Fibroblast of upper back skin (primary cell): ENCODE measurements around the gene PARP9.

Experiments used
- DNase-seq: peaks from one replicate; pipeline ENCODE4 v3.0.0-alpha.2; 2013

The PARP9 gene

DNA sequence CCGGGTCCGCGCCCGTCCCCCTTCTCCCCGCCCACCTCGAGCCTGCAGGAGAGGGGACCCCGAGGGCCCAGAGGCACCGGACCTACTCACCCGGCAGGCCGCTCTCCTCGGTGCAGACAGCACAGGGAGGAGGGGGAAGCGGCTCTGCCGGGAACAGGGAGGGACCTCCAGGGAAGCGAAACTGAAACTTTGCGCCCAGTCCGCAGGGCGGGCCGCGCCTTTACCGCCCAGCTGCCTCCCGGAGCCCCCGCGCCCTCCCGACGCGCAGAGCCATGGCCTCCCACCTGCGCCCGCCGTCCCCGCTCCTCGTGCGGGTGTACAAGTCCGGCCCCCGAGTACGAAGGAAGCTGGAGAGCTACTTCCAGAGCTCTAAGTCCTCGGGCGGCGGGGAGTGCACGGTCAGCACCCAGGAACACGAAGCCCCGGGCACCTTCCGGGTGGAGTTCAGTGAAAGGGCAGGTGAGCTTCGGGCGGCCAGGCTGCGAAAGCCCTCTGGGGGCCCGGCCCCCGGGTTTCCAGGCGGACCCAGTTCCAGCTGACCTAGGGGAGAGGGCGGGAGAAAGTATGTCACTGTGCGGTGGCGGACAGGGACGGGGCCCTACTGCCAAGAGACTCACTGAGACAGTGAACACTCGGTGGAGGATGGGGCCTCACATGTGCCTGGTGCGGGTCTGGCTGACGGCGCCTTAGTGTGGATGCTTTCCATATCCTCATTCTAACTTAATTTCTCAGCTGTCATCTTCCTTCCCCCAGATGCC is at the start of gene PARP9, which contains the start of gene DTX3L:
TSS of gene PARP9 (minus strand) at position 146 of the 758 bp plus-strand sequence. CDS start 4,680 bp downstream, outside the sequence.
TSS of gene DTX3L (plus strand) at position 184 of the 758 bp plus-strand sequence. CDS start at position 273, 89 bp downstream.
- peak; percentile 77 for DNase-seq

DNA sequence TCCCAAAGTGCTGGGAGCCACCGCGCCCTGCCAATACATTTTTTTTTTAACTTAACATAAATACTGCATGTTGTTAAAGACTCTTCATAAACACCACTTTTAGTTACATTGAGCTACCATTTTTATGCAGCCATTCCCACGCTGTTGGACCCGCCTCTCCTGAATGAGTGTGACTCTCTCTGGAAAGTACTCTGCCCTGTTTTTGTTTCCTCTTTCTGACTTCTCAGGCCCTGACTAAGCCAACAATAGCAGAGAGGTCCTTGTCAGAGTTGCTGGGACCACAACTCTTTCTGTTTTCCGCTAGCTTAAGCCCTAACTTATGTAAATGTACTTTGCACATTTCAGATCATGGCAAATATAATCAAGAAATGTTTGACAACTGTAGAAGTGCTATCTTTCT is 48.6 kb upstream of the PARP9 start:
- no peak for DNase-seq

DNA sequence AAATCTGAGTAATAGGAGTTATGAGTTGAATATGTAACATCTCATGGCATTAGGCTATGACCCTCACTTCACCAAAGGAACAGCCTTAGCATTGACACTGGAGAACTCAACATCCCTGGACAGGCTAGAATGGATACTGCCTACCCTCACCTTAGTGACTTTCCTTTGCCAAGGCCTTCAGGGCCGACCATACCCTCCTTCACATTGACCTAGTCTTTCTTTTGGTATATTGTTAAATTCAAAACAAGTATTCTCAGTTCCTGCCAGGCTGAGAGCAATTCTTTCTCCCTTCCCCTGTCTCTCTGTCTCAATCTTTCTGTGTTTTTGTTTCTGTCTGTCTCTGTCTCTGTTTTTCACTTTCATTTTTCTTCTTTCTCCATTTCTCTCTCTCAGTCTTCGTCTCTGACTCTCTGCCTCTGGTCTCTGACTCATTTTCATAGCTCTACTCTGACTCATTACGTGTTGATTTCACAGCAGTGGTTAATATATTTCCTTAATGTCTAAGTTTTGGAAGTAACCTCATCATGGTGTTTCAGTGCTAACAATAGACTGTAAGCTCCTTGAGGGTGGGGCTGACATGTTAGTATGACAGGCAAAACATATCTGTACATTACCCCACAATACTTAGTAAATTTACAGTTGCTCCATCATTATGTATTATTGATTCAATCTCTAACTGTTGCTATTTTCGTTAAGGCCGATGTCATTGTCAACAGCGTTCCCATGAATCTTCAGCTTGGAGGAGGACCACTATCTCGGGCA is 45.9 kb upstream of the PARP9 start:
- DNase-seq = peak; percentile 78

DNA sequence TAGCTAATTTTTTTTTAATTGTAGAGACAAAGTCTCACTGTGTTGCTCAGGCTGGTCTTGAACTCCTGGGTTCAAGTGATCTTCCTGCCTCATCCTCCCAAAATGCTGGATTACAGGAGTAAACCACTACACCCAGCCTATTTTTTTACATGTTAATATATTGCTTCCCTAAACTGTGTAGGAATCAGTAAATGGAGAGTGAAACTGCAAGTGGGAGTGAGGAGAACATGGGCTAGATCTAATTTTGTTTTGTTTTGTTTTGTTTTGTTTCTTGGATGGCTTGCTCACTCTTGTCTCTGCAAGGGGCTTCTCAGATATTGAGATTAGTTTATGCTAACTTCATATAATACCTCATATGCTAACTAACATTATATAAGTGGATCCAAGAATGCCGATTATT is 44.8 kb upstream of the PARP9 start:
- no peak for DNase-seq

DNA sequence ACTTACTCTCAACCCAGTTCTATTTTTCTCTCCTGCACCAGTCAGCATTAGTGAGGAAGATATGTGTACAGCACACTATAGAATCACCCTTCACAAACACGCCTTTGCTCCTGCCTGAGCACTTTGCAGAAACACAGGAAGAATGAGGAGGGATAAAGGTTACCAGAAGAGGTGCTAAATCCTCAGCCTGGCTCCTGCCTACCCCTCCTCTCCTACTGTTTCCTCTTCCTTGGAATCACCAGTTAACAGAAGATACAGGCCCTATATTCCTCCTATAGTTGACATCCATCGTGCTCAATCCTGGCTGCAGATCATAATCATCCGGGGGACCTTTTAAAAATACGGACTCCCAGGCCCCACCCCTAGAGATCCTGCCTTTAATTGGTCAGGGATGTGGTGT is 42.2 kb upstream of the PARP9 start:
- DNase-seq = no peak

DNA sequence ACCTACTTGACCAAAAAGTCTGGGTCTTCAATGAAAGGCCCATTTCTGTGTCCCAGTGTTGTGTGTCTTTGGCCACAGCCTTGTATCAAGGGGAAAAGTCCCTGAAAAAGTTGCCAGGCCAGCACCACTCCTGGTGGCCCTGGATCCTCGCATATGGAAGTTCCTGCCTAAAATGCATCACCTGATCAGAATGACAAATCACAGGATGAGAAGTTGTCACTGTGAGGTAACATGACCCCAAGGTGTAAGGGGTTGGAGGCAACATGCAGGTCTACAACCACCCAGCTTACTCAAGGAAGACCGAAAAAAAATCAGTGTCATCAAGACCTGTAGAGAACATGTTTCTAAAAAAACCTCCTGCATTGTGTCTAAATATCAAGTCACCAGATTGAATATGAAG is 39.0 kb upstream of the PARP9 start:
- DNase-seq = no peak

DNA sequence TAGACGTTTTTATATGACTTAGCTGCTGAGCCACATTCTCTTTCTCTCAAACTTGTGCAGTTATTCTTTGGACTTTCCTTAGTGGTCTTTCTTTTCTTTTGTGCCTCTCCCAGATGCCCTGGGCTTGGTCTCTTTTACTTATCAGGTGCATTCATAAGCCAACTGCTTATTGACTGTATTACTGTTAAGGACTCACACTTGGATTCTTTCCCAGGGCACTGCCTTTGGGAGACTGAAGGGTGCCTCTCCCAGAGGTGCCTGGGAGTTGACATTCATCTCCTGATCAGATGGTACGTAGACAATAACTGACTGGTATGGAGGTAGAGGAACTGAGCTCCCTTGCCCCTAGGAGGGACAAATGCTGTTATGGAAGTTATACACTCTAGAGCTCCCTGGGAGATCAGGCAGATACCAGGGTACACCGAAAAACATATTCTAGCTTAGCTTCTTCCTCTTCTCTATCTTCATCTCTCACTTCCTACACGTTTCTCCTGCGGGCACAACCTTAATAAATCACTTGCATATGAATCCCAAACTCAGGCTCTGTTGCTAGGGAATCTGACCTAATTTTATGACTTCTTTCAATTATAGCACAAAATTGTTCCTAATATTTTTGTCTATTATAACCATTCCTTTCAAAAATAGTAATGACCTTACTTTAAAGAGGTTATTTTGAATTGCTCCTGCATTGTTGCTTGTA is 38.1 kb upstream of the PARP9 start:
- no peak for DNase-seq

DNA sequence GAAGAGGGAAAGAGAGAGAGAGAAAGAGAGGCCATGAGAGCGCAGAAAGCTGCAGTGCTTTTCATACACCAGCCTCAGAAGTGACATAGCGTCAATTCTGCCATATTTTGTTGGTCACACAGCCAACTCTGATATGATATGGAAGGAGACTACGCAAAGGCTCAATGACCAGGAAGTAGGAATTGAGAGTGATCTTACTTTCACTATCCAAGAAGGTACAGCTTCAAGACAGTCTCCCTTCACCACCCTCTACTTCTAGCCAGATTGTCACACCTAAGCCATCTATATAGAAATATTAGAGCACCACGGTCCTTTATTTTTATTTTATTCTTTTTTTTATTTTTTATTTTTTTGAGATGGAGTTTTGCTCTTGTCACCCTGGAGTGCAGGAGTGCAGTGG is 34.5 kb upstream of the PARP9 start:
- no peak for DNase-seq

DNA sequence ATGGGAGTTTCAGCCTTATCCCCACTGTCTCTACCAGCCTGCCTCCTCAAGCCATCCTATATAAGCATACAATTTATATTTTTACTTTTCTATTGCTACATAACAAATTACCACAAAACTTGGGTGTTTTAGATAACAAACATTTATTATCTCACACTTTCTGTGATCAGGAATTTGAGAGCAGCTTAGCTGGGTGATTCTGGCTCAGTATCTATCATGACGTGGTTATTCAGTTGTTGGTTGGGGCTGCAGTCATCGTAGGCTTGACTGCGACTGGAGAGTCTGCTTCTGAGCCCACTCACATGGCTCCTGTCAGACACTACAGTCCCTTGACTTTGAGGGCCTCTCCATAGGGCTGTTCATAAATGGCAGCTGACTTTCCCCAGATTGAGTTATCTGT is 34.1 kb upstream of the PARP9 start:
- DNase-seq = no peak

DNA sequence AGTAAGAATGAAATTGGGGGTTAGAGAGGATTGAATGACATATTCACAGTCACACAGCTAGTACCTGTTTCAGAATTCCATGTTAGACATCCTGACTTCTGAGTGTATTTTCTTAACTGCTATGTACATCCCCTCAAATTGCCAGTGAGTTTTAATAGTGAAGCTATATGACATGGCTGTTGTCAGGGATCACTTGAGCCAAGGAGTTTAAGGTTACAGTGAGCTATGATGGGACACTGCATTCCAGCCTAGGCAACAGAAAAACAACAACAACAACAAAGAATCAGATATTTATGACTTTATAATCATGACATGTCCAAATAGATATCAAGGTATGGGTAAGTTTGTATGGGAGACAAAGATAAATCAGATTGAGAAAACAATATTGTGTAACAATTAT is 29.9 kb upstream of the PARP9 start:
- DNase-seq = no peak

DNA sequence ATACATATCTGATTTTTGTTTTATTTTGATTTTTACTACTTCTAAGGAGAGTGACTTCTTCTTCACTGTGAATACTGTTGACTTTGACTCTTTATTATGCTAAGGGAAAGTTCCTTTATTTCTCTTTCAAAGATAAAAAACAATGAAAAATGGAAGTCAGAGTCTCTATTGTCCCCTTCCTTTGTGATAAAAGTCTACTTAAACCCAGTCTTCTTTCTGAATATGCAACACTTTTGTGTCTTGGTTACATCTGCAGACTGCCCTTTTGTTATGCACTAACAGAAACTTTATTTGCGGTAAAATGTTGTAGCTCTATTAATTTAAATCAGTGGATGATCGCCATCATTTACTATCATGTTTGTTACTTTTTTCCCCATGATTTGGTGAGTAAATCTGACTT is 26.5 kb upstream of the PARP9 start:
- DNase-seq = no peak

DNA sequence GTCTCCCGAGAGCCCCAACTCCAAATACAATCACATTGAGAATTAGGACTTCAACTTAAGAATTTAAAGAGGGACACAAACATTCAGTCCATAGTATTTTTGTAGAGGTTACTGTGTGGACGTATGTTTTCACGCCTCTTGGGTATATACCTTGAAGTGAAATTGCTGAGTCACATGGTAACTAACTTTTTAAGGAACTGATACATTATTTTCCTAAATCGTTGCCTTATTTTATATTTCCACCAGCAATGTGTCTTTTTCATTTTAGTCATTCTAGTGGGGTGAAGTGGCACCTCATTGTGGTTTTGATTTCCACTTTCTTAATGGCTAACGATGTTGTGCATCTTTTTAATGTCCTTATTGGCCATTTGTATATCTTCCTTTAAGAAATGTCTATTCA is 25.2 kb upstream of the PARP9 start:
- no peak for DNase-seq

DNA sequence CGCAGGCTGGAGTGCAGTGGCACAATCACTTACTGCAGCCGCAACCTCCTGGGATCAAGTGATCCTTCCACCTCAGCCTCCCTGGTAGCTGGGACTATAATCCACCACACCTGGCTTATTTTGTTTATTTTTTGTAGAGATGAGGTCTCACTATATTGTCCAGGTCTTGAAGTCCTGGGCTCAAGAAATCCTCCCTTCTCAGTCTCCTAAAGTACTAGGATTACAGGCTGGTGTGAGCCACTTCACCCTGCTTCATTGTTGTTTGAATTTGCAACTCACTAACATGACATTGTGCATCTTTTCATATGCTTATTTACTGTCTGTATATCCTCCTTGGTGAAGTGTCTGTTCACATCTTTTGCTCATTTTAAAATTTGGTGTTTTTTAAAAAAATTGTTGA is 23.5 kb upstream of the PARP9 start:
- no peak for DNase-seq

DNA sequence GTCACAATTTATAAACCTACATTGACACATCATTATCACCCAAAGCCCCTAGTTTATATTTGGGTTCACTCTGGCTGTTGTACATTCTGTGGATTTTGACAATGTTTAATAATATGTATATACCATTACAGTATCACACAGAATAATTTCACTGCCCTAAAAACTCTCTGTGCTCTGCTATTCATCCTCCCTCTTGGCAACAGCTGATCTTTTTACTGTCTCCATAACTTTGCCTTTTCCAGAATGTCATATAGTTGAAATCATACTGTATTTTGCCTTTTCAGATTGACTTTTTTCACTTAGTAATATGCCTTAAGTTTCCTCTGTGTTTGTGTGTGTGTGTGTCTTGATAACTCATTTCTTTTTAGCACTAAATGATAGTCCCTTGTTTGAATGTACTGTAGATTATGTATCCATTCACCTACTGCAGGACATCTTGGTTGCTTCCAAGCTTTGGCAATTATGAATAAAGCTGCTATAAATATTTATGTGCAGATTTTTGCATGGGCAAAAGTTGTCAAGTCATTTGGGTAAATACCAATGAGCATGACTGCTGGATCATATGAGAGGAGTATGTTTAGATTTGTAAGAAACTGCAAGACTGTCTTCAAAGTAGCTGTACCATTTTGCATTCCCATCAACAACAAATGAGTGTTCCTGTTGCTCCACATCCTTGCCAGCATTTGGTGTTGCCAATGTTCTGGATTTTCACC is 22.8 kb upstream of the PARP9 start:
- no peak for DNase-seq

DNA sequence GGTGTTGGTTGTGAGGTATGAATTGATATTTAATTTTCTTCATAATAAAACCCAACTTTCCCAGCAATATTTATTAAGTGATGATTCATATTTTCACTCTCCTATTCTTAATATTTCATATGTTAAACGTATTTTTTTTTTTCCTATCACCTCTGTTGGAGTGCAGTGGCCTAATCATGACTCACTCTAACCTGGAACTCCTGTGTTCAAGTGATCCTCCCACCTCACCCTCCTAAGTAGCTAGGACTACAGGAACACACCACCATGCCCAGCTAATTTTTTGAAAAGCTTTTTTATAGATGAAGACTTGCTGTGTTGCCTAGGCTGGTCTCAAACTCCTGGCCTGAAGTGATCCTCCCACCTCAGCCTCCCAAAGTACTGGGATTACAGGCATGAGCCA is 22.0 kb upstream of the PARP9 start:
- DNase-seq = no peak

DNA sequence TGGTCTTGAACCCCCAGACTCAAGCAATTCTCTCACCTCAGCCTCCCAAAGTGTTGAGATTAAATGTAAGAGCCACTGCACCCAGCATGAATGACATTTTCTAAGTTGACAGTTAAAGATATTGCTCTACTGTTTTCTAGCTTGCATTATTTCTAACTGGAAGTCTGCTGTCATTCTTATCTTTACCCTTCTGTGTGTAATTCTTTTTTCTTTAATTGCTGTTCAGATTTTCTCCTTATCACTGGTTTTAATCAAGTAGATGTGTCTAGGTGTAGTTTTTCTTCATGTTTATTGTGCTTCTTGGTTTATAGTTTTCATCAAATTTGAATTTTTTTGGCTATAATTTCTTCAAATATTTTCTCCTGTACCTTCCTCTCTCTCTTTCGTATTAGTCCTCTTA is 18.3 kb upstream of the PARP9 start:
- no peak for DNase-seq

DNA sequence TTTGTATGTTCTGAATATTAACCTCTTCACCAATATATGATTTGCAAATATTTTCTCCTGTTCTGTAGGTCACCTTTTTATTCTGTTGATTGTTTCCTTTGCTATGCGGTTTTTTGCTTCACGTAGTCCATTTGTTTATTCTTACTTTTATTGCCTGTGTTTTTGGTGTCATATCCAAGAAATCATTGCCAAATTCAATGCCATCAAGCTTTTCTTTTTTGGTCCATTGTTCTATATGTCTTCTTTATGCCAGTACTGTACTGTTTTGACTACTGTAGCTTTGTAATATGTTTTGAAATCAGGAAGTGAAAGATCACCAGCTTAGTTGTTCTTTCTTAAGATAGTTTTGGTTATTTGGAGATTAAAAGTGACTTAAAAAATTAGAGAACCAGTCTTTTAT is 17.5 kb upstream of the PARP9 start:
- DNase-seq = no peak

DNA sequence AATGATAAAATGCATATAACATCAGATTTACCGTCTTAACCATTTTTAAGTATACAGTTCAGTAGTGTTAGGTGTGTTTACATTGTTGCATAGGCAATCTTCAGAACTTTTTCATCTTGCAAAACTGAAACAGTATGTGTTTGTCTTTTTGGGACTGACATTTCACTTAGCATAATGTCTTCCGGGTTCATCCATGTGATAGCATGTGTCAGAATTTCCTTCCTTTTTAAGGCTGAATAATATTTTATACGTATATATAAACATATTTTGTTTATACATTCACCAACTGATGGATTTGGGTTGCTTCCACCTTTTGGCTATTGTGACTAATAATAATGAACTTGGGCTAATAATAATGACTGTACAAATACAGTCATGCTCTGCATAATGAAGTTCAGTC is 16.4 kb upstream of the PARP9 start:
- no peak for DNase-seq

DNA sequence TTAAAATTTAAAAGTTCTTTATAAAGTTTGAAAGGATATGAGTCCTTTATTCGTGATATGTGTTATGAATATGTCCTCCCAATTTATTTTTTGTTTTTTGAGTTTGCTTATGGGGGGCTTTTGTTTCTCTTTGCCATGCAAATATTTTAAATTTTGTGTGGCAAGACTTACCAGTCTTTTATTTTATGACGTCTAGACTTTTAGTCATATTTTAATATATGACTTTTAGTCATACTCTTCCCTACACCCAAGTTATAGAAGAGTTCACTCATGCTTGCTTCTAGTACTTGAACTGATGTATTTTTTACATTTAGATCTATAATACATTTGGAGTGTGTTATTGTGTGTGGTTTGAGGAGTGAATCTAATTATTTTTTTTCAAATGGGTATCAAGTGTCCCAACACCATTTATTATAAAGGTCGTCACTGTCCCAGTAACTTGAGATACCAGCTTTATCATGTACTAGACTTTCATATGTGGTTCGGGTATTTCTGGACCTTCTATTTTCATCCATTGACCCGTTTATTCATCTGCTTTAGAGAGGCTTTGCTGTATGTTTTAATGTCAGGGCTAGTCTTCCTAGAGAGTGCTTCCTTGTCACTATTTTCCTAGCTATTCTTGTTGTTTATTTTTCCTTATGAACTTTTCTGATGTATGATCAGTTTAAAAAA is 14.1 kb upstream of the PARP9 start:
- DNase-seq = no peak

DNA sequence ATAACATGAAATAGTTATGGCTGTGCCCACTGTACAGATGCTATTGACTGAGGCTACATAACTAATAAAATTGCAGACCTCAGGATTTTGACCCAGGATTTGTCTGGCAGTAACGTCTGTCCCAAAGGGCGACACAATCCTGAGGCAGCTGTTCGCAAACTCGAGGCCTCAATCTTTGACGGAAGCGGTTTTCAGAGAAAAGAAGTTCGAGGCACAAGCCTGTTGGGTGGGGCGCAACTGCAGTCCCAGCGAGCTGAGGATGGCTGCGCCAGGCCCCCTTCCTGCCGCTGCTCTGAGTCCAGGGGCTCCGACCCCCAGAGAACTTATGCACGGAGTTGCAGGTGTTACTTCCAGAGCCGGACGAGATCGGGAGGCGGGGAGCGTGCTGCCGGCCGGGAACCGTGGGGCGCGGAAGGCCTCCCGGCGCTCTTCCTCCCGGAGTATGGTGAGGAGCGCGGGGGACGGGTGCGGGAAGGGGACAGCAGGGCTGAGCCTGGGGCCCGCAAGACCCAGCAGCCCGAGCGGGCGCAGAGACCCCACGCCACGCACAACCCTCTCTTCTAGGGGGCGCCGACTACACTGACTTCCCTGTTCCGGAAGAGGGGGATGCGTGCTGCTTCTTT is 13.4 kb upstream of the PARP9 start, which contains the start of gene PARP15:
TSS of gene PARP15 (plus strand) at position 242 of the 623 bp plus-strand sequence. CDS start at position 260, 18 bp downstream.
- peak; percentile 6 for DNase-seq

DNA sequence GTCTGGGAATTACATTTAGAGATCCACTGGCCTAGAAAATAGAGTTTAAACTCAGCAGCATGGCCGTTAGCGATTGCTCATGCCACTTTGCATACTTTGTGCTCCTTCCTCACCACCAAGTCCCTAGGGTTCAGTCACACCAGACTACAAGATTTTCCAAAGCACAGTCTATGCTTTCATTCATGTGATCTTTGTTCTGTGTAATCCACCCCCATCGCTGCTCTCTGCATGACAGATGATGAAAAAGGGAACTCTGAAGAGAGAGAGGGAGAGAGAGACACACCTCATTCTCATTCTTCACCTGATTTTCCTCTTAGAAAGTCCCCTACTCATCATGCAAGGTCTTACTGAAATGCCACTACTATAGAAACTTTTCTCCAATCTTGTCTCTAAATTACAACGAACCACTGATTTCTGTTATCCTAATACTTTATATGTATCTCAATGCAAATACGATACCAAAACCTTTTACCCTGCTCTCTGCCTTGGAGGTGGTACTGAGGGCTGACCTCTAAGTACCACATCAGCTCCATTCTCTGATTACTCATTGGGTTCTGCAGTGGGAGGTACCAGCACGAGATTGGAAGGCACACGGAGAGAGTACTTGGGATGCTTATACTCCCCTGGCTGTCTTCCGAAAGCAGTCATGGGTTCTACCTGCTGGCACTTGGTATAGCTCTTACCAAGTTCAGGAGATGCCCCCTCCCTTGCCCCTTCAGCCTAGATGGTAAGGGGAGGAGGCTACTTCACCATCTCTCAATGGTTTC is 12.3 kb upstream of the PARP9 start:
- no peak for DNase-seq
